ENCODE results near the gene XYLT2.
"Not testable (repeated sequence)": the region's sequence is repeated elsewhere in the genome, so short reads cannot be mapped to it uniquely, and the experiment has no call there.

Gene XYLT2

GRCh38 chr17:50345432-50346312, at the start of gene XYLT2:
Gene XYLT2 (plus strand): TSS chr17:50346126. CDS start chr17:50346141, 15 bp downstream.
- DNase-seq = peak; percentile 64

- DNase-seq = peak; percentile 31
These were observed 48.5 kb upstream of the XYLT2 start for GRCh38 chr17:50297407-50297865.

- no peak for DNase-seq
These were observed 47.9 kb upstream of the XYLT2 start for GRCh38 chr17:50298018-50298417.

GRCh38 chr17:50299776-50300175, 46.1 kb upstream of the XYLT2 start:
- no peak for DNase-seq

- not testable (repeated sequence) for DNase-seq
These were observed 45.1 kb upstream of the XYLT2 start for GRCh38 chr17:50300824-50301223.

GRCh38 chr17:50301891-50302584, 43.9 kb upstream of the XYLT2 start:
- peak; percentile 87 for DNase-seq

- DNase-seq = no peak
These were observed 42.9 kb upstream of the XYLT2 start for GRCh38 chr17:50303051-50303450.

- DNase-seq = no peak
These were observed 42.3 kb upstream of the XYLT2 start for GRCh38 chr17:50303596-50303995.

GRCh38 chr17:50304781-50305404, 41.0 kb upstream of the XYLT2 start:
- no peak for DNase-seq

- peak; percentile 20 for DNase-seq
These were observed 38.3 kb upstream of the XYLT2 start for GRCh38 chr17:50307654-50308053.

GRCh38 chr17:50308666-50309065, 37.3 kb upstream of the XYLT2 start:
- no peak for DNase-seq

GRCh38 chr17:50310455-50311111, 35.3 kb upstream of the XYLT2 start:
- DNase-seq = no peak

GRCh38 chr17:50311112-50311460, 34.8 kb upstream of the XYLT2 start:
- no peak for DNase-seq

- DNase-seq = no peak
These were observed 34.4 kb upstream of the XYLT2 start for GRCh38 chr17:50311483-50311882.

- DNase-seq = no peak
These were observed 33.6 kb upstream of the XYLT2 start for GRCh38 chr17:50312308-50312707.

- DNase-seq = peak; percentile 69
These were observed 31.4 kb upstream of the XYLT2 start for GRCh38 chr17:50314456-50315011.

- DNase-seq = no peak
These were observed 29.8 kb upstream of the XYLT2 start for GRCh38 chr17:50316016-50316587.

GRCh38 chr17:50316660-50317059, 29.3 kb upstream of the XYLT2 start:
- not testable (repeated sequence) for DNase-seq

- DNase-seq = no peak
These were observed 28.8 kb upstream of the XYLT2 start for GRCh38 chr17:50317121-50317520.

GRCh38 chr17:50318501-50319285, 27.2 kb upstream of the XYLT2 start:
- DNase-seq = no peak

GRCh38 chr17:50319306-50320004, 26.5 kb upstream of the XYLT2 start:
- no peak for DNase-seq
